ENCODE measurements around the gene HINT1.
"Not testable (repeated sequence)": the region's sequence is repeated elsewhere in the genome, so short reads cannot be mapped to it uniquely, and the experiment has no call there.

HINT1 gene

DNA sequence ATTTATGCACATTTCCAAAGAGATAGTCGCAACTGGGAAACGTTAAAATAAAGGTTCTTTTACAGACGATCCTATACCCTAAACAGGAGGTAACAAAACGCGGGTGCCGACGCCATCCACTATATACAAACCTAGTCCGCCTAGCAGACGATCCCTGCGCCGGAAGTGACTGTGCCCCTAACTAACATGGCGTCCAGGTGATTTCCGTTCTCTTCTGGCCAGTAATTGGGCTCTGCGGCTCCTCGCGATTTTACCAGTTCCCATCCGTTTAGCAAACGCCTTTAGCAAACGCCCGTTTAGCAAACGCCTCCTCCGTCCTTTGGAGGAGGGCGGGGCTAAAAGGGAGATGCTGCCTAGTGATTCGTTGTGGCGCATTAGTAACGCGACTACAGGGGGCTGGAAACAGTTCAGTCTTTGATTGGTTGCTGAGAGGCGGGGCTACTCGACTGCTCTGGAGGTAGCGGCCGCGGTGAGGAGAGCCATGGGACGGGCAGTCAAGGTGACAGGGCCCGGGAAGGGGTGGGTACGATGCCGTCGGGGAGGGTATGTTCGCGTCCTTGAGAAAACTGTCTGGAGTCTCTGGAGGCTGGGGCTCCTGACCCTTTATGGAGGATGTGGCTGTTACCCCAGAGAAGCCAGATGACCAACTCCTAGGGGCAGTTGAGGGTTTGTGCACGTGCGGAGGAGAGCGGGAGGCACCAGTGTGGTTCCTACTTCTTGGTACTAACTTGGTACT, 5.7 kb upstream of the HINT1 start, which contains the start of gene LYRM7:
LYRM7 (plus strand) TSS at position 405 of the 736 bp plus-strand sequence; CDS start at position 482, 77 bp downstream.
- DNase-seq = peak; percentile 95

DNA sequence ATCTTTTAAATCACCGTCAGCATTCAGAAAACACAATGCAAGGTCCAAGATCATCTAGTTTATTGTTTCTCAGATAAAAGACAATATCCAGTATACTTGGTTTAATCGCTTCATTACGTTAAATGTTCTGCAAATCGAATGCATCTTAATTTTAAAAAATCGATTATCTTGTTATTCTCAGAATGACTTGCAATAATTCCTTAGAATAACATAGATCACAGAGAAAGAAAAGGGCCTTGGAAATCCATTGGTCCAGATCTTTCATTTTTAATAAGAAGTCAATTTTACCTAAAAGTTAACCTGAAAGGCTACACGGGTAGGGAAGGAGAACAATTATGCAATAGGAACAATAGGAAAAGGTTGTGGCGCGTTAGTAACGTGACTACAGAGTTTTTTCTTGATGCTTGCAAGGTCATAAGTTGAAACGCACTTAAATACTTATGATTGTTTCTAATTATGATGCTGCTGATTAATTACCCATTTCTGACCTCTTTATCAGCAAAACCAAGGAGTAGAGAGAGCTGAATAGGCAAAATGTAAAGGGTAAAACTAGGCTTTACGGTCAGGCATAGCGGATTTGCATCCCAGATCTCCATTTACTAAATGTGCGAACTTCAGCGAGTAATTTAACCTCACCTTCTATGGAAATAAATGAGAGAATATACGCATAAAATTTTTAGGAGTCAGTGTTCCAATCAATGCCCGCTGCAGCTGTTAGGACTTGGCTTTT, 4.9 kb upstream of the HINT1 start:
- no peak for DNase-seq

DNA sequence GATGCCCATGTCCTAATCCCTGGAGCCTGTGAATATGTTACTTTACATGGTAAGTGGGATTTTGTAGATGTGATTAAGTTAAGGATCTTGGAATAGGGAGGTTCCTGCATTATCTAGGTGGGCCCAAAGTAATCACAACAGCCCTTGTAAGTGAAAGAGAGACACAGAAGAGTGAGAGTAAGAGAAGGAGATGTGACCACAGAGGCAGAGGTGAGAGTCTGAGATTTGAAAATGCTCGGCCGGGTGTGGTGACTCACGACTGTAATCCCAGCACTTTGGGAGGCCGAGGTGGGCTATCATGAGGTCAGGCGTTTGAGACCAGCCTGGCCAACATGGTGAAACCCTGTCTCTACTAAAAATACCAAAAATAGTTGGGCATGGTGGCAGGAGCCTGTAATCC, 2.6 kb upstream of the HINT1 start:
- DNase-seq = no peak

DNA sequence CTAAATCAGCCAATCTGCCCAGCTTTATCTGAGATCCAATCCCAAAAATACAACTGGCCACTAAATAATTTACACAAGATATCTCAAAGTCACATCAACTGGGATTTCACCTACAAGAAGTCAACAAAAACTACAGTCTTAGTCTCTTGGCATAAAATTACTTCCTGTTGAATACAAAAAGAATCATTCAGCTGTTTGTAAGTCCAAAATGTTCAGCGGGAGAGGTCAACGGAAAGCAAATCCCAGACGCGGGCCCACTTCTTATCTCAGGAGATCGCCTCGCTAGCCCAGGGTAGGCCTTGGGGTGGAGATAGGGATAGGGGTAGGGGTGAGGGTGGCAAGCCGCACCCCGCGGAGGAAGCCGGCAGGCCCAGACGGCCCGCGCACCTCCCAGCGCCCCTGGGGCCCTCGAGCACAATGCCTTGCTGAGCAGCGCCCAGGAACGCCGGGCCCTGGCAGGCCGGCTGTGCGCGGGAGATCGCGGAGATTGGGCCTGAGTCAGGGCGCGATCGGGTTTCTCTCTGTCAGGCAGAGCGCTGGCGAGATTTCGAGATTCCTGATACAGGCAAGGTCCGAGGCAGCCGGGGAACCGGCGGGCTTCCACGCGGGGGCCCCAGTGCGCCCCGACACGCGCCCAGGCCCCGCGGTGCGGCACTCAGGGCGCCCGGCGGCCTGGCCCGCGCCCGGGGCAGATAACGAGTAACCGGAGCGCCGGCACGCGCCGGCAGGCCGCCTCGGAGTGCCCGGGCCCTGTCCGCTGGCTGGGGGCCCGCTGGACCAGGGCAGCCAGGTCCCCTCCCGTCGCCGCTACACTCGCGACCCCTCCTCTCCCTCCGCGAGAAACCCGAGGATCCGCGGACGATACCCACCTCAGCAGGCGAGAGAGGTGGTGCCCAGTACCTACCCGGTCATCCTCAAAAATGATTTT, 601 bp downstream of the HINT1 start:
- peak; percentile 60 for DNase-seq

DNA sequence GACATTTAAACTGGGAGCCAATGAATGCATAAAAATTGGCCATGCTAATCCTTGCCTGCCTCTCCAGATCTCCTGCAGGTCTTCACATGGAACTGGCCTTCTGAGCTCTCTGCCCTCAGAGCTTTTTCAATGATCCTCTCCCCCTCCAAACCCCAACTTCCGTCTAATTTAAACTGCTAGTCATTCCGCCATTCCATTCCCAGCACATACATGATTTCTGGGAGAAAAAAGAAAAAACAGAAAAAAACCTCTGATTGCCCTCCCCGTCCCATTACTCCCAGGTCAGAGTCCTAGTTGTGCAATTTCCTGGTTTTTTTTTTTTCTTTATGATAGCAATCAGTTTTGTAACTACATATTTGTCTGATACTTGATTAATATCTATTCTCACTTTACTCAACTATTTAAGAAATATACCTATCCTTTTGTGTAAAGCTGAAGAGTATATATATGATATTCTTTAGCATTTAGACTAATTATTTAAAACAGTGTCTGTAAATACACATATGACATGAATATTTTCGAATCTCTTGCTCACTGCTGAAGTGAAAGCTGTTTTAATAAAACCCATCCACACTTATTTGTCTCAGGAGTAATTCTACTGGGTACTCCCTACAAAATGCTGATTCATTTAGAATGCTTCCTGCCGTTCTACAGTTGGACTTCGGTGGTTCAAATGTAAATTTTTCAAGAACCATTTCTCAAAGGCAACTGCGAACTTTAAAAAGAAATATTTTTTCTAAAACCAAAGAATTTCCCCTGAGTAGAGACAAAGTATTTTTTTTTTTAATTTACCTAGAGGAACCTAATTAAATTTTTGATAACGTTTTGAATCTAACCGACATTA, 1.6 kb downstream of the HINT1 start:
- DNase-seq = no peak

DNA sequence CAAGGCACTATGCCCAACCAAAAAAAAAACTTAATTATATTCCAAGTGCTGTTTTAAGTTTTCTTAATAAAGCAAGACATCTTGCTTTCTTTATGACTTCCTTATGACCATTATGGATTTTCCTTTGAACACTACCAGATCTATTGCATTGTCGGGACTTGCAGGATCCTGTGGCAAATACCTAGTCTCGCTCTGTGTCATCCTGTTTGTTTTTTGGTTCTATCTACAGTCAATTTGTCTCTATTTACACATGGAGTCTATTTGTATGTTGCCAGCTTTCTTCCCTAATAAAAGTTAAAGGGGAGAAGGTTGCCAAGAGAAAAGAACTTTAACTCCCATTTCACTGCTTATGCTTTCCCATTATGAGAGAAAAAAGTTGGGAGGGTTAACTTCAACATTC, 4.9 kb downstream of the HINT1 start:
- DNase-seq = no peak

DNA sequence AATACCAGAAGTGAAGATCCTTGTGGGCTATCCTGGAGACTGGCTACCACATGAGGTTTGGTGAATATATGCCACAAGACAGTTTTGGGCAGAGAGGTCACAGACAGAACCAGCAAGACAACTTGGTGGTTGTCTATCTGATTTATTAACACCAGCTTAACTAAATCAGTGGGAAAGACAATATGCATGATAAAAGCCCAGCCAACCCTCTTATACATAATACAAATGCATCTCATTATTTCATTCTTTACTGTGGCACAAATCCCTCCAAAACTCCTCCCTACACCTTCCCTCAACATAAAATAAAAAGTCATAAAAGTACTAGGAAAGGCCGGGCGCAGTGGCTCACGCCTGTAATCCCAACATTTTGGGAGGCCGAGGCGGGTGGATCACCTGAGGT, 8.1 kb downstream of the HINT1 start:
- DNase-seq = no peak

DNA sequence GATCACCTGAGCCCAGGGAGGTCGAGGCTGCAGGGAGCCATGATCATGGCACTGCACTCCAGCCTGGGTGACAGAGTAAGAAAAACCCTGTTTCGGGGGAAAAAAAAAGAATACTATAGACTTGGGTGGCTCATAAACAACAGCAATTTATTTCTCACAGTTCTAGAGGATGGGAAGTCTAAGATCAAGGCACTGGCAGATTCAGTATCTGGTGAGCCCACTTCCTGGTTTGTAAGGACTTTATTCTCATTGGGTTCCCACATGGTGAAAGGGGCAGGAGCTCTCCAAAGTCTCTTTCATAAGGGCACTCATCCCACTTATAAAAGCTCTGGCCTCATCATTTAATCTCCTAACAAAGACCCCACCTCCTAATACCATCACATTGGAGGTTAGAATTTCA, 8.7 kb downstream of the HINT1 start:
- DNase-seq = no peak

DNA sequence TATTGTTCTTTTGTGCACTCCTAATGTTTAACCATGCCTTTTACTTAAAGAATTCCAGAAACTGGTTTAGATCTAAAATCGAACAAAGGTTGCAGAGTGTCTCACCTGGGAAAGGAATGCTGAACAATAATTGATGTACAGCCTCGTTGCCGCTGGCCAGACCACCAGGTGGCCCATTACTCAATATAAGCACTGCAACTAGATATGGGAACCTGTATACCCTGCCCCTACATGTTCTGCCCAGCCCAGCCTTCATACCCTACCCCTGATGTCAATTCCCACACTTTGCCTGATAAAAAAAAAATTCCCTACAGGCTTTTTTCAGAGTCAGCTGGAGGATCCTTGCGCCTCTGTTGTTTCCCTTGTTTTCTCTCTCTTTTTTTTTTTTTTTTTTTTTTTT, 13.8 kb downstream of the HINT1 start:
- no peak for DNase-seq

DNA sequence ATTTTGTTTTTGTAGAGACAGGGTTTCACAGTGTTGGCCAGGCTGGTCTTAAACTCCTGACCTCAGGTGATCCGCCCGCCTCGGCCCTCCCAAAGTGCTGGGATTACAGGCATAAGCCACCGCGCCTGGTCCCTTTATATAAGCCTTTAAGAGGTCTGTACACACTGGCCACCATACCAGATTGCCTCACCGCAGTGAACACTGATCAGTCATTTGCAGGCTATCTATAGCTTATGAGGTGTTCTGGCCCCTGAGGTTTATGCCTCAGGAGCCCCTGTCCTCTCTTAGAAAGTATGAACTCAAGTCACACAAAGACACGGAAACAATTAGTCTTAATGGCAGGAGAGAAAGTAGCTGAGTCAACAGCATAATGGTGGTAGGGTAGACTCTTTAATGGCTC, 14.6 kb downstream of the HINT1 start:
- no peak for DNase-seq

DNA sequence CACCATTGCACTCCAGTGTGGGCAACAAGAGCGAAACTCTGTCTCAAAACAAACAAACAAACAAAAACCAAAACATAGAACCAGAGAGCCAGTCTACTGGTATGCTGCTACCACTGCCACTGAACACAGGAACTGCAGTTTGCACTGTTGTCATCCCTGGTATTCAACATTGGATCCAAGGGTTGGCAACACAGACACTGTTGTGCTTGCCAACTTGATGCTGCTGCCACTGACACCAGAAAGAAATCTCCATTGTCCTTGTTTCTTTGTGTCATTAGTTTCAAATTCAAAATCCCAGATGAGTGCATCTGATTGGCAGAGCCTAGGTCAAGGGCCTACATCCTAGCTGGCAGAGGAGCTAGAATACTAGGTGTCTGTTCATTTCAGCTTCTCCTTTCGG, 16.2 kb downstream of the HINT1 start:
- no peak for DNase-seq

DNA sequence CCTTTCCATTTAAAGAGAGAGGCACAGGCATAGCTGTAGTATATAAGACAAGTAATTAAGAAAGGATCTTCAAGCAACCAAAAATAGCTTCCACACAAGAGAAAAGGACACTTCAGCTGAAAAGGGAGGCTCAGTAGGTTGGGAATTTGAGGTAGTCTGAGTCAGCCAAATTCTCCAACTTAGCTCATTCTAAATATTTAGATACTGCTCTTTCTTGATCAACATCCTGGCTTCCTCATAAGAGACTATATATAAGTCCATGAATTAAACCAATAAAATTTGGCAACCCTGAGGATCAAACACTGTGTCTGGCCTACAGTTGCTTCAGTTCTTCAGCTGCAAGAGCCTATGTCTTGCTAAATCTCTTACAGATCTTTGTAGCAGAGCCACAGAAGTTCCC, 17.8 kb downstream of the HINT1 start:
- DNase-seq = no peak

DNA sequence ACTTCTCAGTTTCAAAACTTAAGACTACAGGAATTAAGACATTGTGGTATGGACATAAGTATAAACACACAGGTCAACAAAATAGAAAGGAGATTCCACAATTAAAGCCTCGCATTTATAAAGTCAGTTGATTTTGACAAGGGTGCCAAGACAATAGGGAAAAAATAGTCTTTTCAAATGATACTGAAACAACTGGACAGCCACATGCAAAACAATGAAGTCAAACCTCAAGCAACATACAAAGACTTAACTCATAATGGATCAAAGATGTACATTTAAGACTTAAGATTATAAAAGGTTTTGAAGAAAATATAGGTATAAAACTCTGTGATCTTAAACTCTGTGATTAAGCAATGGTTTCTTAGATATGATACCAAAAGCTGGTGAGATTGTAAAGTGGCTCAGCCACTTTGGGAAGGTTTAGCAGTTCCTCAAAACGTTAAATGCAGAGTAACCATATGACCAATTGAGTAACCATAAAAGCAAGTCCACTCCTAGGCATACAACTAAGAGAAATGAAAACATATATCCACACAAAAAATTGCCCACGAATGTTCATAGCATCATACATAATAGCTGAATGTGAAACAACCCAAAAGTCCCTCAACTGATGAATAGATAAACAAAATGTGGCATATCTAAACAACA, 22.0 kb downstream of the HINT1 start:
- DNase-seq = no peak

DNA sequence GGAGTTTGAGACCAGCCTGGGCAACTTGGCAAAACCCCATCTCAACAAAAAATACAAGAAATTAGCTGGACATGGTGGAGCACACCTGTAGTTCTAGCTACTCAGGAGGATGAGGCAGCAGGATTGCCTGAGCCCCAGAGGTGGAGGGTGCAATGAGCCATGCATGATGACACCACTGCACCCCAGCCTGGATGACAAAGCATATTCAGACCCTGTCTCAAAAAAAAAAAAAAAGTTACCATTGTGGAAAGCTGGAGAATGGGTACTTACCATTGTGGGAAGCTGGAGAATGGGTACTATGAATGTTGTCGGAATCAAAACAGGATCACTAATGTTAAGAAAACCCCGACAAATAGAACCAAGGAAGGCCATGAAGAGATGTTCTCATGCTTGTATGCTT, 25.7 kb downstream of the HINT1 start:
- no peak for DNase-seq

DNA sequence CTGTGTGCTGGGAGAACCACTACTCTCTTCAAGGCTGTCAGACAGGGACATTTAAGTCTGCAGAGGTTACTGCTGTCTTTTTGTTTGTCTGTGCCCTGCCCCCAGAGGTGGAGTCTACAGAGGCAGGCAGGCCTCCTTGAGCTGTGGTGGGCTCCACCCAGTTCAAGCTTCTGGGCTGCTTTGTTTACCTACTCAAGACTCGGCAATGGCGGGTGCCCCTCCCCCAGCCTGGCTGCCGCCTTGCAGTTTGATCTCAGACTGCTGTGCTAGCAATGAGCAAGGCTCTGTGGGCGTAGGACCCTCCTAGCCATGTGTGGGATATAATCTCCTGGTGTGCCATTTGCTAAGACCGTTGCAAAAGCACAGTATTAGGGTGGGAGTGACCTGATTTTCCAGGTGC, 26.6 kb downstream of the HINT1 start:
- DNase-seq = not testable (repeated sequence)

DNA sequence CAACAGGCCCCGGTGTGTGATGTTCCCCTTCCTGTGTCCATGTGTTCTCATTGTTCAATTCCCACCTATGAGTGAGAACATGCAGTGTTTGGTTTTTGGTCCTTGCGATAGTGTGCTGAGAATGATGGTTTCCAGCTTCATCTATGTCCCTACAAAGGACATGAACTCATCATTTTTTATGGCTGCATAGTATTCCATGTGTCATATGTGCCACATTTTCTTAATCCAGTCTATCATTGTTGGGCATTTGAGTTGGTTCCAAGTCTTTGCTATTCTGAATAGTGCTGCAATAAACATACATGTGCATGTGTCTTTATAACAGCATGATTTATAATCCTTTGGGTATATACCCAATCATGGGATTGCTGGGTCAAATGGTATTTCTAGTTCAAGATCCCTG, 32.0 kb downstream of the HINT1 start:
- not testable (repeated sequence) for DNase-seq

DNA sequence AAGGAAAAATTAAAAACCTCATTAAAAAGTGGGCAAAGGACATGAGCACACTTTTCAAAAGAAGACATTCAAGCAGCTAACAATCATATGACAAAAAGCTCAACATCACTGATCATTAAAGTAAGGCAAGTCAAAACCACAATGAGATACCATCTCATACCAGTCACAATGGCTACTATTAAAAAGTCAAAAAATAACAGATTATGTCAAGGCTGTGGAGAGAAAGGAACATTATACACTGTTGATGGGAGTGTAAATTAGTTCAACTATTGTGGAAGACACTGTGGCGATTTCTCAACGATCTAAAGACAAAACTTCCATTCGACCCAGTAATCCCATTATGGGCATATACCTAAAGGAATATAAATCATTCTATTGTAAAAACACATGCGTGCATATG, 35.8 kb downstream of the HINT1 start:
- no peak for DNase-seq

DNA sequence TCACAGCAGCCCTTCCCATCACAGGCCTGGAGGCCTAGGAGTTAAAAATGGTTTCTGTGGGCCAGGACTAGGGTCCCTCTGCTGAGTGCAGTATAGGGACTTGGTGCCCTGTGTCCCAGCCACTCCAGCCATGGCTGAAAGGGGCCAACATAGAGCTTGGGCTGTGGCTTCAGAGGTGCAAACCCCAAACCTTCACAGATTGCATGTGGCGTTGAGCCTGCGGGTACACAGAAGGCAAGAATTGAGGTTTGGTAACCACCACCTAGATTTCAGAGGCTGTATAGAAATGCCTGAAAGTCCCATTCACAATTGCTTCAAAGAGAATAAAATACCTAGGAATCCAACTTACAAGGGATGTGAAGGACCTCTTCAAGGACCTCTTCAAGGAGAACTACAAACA, 37.8 kb downstream of the HINT1 start:
- DNase-seq = not testable (repeated sequence)

DNA sequence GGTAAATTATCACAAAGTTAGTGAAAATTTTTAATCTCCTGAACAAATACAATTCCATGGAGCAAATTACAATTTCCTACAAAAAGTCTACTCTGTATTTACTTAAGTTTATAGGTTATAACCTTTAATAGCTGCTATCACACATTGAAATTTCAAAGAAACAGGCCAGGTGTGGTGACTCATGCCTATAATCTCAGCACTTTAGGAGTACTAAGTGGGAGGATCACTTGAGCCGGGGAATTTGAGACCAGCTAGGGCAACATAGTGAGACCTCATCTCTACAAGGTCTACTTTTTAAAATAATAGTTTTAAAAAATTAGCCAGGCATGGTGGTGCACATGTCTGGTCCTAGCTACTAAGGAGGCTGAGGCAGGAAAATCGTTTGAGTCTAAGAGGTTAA, 50.3 kb downstream of the HINT1 start:
- no peak for DNase-seq

DNA sequence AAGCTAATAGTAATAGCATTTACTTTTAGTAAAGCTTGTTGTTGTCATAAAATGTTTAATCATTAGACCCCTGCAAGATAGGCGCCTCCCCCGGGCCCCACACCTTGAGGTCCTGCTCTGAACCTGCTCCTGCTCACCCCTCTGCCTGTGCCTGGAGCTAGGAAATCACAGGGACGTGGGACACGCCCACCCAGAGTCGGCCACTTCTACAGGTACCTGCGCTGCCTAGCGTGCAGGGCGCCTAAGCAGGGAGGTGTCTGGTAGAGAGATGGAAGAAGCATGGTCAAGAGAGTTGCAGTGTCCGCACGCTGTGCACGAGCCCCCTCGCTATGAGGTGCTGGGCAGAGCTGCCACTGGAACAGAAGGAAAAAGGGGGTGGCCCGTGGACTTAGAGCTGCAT, 52.6 kb downstream of the HINT1 start:
- DNase-seq = no peak

DNA sequence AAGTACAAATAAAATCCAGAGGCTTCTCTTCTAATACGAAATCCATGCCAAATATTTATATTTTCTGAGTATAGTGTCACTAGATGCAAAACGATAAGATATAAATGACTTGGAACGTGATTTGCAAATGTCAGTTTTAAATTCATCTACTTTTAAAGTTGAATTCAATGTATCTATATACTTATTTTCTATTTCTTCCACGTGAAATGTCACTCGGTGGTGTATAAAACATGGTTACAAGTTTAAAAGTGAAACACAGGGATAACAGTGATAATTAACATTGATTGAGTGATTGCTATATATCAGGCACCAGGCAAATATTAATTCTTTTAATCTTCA, 54.8 kb downstream of the HINT1 start:
- DNase-seq = no peak

All from activated gamma-delta T cell treated with Interleukin-2 at 50 U/mL for 16 hours (primary cell).